DMS53 (cell line): ENCODE results near the gene DOK5.
"Not testable (repeated sequence)": the region's sequence is repeated elsewhere in the genome, so short reads cannot be mapped to it uniquely, and the experiment has no call there.

Experiments
- DNase-seq: peaks from one replicate; lab custom pipeline; 2025; lab: John Stamatoyannopoulos, UW

The DOK5 gene

GRCh38 chr20:54475334-54476168 is at the start of gene DOK5:
Gene DOK5 (plus strand): TSS chr20:54475593. CDS start chr20:54475947, 354 bp downstream.
- peak; percentile 63 for DNase-seq

DNA sequence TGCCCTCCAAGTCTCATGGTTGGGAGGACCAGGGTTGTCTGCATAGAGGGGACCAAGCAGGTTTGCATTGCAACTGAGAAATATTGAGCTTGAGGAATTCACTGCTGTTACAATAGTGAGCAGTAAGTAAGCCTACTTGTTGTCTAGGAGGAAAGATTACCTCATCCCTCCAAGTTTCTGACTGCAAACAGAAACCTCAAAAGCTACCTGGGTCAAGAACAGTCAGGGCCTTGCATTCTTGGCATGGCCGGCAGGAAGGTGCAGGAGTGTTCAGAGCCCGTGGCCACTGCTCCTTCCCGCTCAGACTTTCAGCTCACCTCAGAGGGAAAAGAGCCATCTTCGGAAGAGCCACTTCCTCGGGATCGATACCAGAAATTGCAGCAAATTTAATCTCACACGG is 46.0 kb upstream of the DOK5 start:
- DNase-seq, result no peak

- peak; percentile 26 for DNase-seq
These were observed 44.0 kb upstream of the DOK5 start for GRCh38 chr20:54431156-54431944.

DNA sequence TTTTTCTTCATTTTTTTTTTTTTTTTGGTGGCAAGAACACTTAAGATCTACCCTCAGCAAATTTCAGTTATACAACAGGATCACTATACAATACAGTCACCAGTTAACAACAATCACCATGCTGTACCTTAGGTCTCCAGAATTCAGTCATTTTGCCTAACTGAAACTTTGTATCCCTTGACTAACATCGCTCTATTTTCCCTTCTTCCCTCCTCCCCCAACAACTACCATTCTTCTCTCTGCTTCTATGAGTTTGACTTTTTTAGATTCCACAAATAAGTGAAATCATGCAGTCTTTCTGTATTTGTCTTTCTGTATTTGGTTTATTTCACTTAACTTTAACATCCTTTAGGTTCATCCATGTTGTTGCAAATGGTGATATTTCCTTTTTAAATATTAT is 42.4 kb upstream of the DOK5 start:
- no peak for DNase-seq

GRCh38 chr20:54433636-54434035 is 41.8 kb upstream of the DOK5 start:
- peak; percentile 80 for DNase-seq

DNA sequence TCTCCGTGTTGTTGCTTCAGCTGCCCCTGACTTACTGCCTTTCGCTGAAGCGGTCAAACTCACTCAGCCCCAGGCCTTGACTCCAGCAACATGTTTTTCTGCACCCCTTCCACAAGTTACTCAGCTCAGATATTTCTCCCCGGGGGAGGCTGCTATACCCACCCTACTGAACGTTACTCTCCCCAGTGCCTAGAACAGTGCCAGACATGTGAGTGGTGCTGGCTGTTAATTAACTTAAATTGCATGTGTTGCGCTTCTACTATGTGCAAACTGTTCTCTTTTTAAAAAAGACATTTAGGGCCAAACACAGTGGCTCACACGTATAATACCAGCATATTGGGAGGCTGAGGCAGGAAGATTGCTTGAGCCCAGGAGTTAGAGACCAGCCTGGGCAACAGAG is 41.2 kb upstream of the DOK5 start:
- peak; percentile 39 for DNase-seq

DNA sequence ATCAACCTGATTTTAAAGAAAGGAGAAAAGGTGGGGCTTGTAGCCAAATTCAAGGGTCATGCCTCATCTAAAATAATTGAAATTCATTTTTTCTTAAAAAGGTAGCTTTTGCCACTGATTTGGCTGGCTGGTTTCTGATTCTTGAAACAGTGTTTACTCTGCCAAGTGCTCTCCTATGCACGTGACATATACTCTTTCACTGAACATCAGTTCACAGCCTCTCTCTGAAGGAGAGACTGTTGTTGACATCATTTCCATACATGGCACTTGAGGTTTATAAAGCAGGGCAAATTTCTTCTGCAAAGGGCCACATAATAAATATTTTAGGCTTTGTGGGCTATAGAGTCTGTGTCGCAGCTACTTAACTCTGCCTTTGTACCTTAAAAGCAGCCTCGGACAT is 40.4 kb upstream of the DOK5 start:
- peak; percentile 81 for DNase-seq

GRCh38 chr20:54436410-54436809 is 39.0 kb upstream of the DOK5 start:
- DNase-seq, result not testable (repeated sequence)

GRCh38 chr20:54438166-54438565 is 37.2 kb upstream of the DOK5 start:
- no peak for DNase-seq

DNA sequence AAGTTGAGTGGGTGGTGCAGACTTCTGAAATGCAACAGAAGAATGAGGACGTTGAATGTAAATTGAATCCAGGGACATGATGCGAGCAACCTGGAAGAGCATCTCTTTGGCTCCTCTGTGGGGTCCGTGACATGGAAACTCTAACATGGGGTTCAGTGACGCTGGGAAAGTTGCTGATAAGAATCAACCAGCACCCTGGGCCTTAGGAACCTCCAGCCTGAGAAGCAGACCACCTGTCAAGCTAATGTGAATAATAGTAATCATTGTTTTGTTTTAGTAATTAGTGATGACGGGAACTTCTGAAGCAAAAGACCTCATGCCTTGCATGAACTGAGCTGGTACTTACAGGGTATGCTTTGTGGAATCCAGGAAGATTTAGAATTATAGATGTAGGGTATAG is 25.2 kb upstream of the DOK5 start:
- no peak for DNase-seq

DNA sequence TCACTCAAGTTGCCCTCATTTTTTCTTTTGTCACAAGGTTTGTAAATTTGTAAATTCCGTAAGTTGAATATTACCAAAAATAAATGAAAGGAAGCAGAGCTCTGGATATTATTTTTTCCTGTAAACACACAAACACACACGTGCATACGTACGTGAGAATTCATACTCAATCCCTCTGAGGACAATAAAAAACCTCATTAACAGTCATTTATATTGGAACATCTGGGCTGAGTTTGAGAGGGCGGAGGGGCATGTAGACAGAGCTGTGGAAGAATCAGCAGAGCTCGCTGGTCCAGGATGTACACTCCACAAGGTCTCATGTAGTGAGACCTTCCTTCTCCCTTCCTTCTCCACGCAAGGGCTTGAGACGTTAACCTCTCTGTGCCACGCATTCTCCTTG is 24.2 kb upstream of the DOK5 start:
- DNase-seq, result no peak

- DNase-seq, result no peak
These were observed 23.1 kb upstream of the DOK5 start for GRCh38 chr20:54452277-54452676.

DNA sequence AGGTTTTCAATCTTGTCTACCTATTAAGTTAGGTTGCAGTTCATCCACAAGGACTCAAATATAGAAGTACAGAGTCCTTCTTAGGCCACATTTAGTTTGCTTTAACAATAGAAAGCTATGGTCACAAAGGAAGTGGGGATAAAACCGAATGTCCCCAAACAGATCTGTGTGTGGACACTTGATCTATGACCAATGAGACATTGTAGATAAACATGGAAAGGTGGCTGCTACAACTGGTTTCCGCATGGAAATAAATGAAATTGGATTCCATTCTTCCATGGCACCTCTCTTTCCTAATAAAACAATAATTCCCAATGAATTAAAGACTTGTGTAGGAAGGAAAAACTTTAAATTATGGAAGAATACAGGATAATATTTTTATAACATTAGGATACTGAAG is 20.4 kb upstream of the DOK5 start:
- DNase-seq, result no peak

DNA sequence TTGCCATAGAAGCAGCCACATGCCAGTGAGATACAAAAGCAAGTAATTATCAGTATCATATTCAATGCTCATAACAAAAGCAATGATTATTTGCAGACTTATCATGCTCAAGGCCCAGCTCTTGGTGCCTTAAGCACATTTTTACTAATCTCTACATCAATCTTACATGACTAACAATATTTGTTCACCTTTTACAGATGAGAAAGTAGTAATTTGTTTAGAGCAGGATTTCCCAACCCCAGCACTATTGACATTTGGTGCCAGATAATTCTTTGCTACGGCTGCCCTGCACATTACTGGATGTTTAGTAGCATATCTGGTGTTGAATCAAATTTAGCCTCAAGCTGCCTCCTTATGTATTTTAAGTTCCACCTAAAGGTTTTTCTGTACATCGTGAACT is 19.0 kb upstream of the DOK5 start:
- DNase-seq, result no peak

DNA sequence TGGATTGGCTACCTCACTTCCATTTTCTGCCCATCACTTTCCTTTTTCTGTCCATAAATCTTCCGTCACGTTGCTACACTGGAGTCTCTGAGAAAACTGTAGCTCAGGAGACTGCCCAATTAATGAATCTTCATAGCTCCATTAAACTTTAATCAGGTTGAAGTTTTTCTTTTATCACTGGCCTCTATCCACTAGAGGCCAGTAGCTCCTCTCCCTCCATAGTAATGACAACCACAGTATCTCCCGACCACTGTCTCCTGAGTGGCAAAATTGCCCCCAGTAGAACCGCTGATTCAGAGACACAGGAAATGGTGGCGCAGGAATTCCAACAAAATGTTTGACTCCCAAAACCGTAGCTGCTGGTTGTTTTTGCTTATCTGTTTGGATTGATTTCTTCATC is 18.4 kb upstream of the DOK5 start:
- DNase-seq, result no peak

- no peak for DNase-seq
These were observed 17.2 kb upstream of the DOK5 start for GRCh38 chr20:54458219-54458618.

DNA sequence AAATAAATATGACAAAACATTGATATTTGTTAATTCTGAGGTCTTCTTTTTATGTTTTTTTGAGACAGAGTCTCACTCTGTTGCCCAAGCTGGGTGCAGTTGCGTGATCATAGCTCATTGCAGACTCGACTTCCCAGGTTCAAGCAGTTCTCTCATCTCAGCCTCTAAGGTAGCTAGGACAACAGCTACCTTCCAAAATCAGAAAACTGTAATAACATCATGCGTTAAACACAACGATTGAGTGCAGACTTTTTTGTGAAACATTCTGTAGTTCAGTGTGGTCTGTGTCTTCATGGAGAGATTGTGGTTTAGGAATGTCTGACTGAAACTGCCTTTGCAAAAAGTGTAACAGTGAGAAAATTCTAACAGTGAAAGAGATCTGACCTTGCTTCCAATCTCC is 16.1 kb upstream of the DOK5 start:
- no peak for DNase-seq

GRCh38 chr20:54464003-54464402 is 11.4 kb upstream of the DOK5 start:
- no peak for DNase-seq

GRCh38 chr20:54466127-54466526 is 9.3 kb upstream of the DOK5 start:
- DNase-seq, result no peak

GRCh38 chr20:54467622-54468021 is 7.8 kb upstream of the DOK5 start:
- no peak for DNase-seq

GRCh38 chr20:54468082-54468481 is 7.3 kb upstream of the DOK5 start:
- no peak for DNase-seq

GRCh38 chr20:54469293-54469692 is 6.1 kb upstream of the DOK5 start:
- no peak for DNase-seq

DNA sequence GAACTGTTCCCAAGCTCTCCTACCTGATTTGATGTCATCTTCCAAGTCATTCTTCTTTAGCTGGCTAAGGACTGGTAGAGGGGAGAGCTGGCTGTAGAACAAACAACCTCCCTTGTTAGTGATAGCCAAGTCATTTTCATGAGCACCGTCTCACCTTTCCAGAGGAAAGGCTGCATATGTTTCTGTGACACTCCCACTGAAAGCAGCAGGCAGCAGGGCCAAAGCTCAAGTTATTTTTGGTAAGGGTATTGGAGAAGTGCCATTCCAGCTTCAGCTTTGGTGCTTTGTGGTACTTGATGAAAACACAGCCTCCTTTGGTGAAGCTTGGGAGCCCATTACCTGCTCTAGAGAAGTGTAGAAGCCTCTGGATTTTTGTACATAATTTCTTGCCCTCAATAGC is 5.4 kb upstream of the DOK5 start:
- no peak for DNase-seq
